ENCODE data around the gene DCP1B. TPM values are rescaled to one million over a fixed set of nuclear protein-coding genes. Genes with fewer than 3 reads are reported as not detected.

Gene DCP1B
- total RNA-seq, 2 donors from 2014 or later: 9.7 to 10.5 TPM

Other genes starting within 250 kb of the DCP1B start
- gene LRTM2, start 183.9 kb downstream of the DCP1B start, total RNA-seq: not detected
- gene CACNA2D4, start 85.8 kb downstream of the DCP1B start, total RNA-seq: 10 to 100 TPM; 18.1 to 25.2 TPM
- gene CACNA1C, start 48.5 kb upstream of the DCP1B start, total RNA-seq: under 1 TPM; 0.02 to 0.18 TPM